HUES64 (cell line): ENCODE measurements around the gene PPP1R13B.
"Not testable (repeated sequence)": the region's sequence is repeated elsewhere in the genome, so short reads cannot be mapped to it uniquely, and the experiment has no call there.

Experiments
- H3K27ac ChIP-seq: 2 replicates; pipeline ENCODE4 v1.7.0; 2013; ENCODE audit warnings: low read depth, low read length, inconsistent platforms
- H3K27me3 ChIP-seq: 2 replicates; pipeline ENCODE4 v1.6.1; 2013; ENCODE audit warnings: mild to moderate bottlenecking, low read length; ENCODE audit not compliant: insufficient read depth
- H3K36me3 ChIP-seq: 2 replicates; pipeline ENCODE4 v1.6.1; 2013; ENCODE audit warnings: mild to moderate bottlenecking, low read length; ENCODE audit not compliant: insufficient read depth
- H3K4me1 ChIP-seq: 2 replicates; pipeline ENCODE4 v1.6.1; 2013; ENCODE audit warnings: mild to moderate bottlenecking, low read length, moderate library complexity; ENCODE audit not compliant: insufficient read depth
- H3K4me3 ChIP-seq: 2 replicates; pipeline ENCODE4 v1.5.1; 2013; ENCODE audit warnings: mild to moderate bottlenecking, low read length, moderate library complexity
- H3K9ac ChIP-seq: 2 replicates; pipeline ENCODE4 v1.6.1; 2013; ENCODE audit warnings: mild to moderate bottlenecking, low read depth, low read length
- H3K9me3 ChIP-seq: 2 replicates; pipeline ENCODE4 v1.6.1; 2013; ENCODE audit warnings: low read depth, low read length; ENCODE audit not compliant: insufficient read depth
- WGBS: fragments of 150-250, 120-280 bp; methylation state at CpG from one replicate; pipeline ENCODE4 v1.1.7; 2013; ENCODE audit warnings: missing lambda C conversion rate; 5-methylcytosine and 5-hydroxymethylcytosine counted together

PPP1R13B gene

GRCh38 chr14:103691655-103692054 is 155.7 kb downstream of the PPP1R13B start:
- WGBS, result 90% methylated on average over 5 of the region's 5 CpGs
- not testable (repeated sequence) for H3K27me3 ChIP-seq, H3K27ac ChIP-seq, H3K4me3 ChIP-seq, H3K9ac ChIP-seq, H3K4me1 ChIP-seq, H3K9me3 ChIP-seq
- H3K36me3 ChIP-seq, result peaks cover 77% of the 10 kb centered on the region

- no peaks in the 10 kb centered on the region for H3K4me1 ChIP-seq
- H3K36me3 ChIP-seq, result peaks cover 82% of the 10 kb centered on the region
- 94% methylated on average over 8 of the region's 8 CpGs for WGBS
- no peak overlapping the region for H3K4me3 ChIP-seq
- no peaks in the 10 kb centered on the region for H3K9me3 ChIP-seq
- no peaks in the 10 kb centered on the region for H3K27me3 ChIP-seq
- no peak overlapping the region for H3K9ac ChIP-seq
- no peak overlapping the region for H3K27ac ChIP-seq
These were observed 157.0 kb downstream of the PPP1R13B start for GRCh38 chr14:103690332-103690731.

GRCh38 chr14:103688906-103689902 is 158.2 kb downstream of the PPP1R13B start:
- Histone ChIP-seq H3K9me3 (no peaks in the 10 kb centered on the region), H3K36me3 (peaks cover 86% of the 10 kb centered on the region), H3K27me3 (no peaks in the 10 kb centered on the region), H3K27ac (no peak overlapping the region), H3K4me1 (no peaks in the 10 kb centered on the region), H3K4me3 (no peak overlapping the region), H3K9ac (no peak overlapping the region)
- WGBS, result 89% methylated on average over 16 of the region's 16 CpGs

GRCh38 chr14:103688441-103688840 is 158.9 kb downstream of the PPP1R13B start:
- no peaks in the 10 kb centered on the region for H3K27me3 ChIP-seq
- 97% methylated on average over 5 of the region's 5 CpGs for WGBS
- no peak overlapping the region for H3K9ac ChIP-seq
- no peak overlapping the region for H3K4me3 ChIP-seq
- H3K27ac ChIP-seq, result no peak overlapping the region
- no peaks in the 10 kb centered on the region for H3K4me1 ChIP-seq
- H3K9me3 ChIP-seq, result no peaks in the 10 kb centered on the region
- H3K36me3 ChIP-seq, result peaks cover 84% of the 10 kb centered on the region

- Histone ChIP-seq H3K9me3 (no peaks in the 10 kb centered on the region), H3K27me3 (no peaks in the 10 kb centered on the region), H3K9ac (no peak overlapping the region), H3K4me3 (no peak overlapping the region), H3K36me3 (peaks cover 84% of the 10 kb centered on the region), H3K4me1 (no peaks in the 10 kb centered on the region), H3K27ac (no peak overlapping the region)
- 97% methylated on average over 4 of the region's 4 CpGs for WGBS
These were observed 159.7 kb downstream of the PPP1R13B start for GRCh38 chr14:103687712-103688111.

GRCh38 chr14:103686831-103687485 is 160.4 kb downstream of the PPP1R13B start:
- H3K4me3 ChIP-seq, result no peak overlapping the region
- H3K9ac ChIP-seq, result no peak overlapping the region
- WGBS, result 94% methylated on average over 19 of the region's 19 CpGs
- H3K4me1 ChIP-seq, result no peaks in the 10 kb centered on the region
- peaks cover 83% of the 10 kb centered on the region for H3K36me3 ChIP-seq
- H3K27ac ChIP-seq, result no peak overlapping the region
- H3K9me3 ChIP-seq, result no peaks in the 10 kb centered on the region
- H3K27me3 ChIP-seq, result no peaks in the 10 kb centered on the region

- H3K36me3 ChIP-seq, result peaks cover 89% of the 10 kb centered on the region
- H3K9ac ChIP-seq, result no peak overlapping the region
- WGBS, result 95% methylated on average over 22 of the region's 23 CpGs
- no peaks in the 10 kb centered on the region for H3K9me3 ChIP-seq
- H3K4me1 ChIP-seq, result no peaks in the 10 kb centered on the region
- H3K4me3 ChIP-seq, result no peak overlapping the region
- H3K27me3 ChIP-seq, result no peaks in the 10 kb centered on the region
- no peak overlapping the region for H3K27ac ChIP-seq
These were observed 161.8 kb downstream of the PPP1R13B start for GRCh38 chr14:103685276-103686211.

- Histone ChIP-seq H3K4me3 (no peak overlapping the region), H3K27ac (no peak overlapping the region), H3K27me3 (no peaks in the 10 kb centered on the region), H3K9me3 (no peaks in the 10 kb centered on the region), H3K9ac (no peak overlapping the region), H3K4me1 (no peaks in the 10 kb centered on the region), H3K36me3 (peaks cover 90% of the 10 kb centered on the region)
- 96% methylated on average over 15 of the region's 15 CpGs for WGBS
These were observed 162.5 kb downstream of the PPP1R13B start for GRCh38 chr14:103684871-103685270.

GRCh38 chr14:103684471-103684870 is 162.9 kb downstream of the PPP1R13B start:
- H3K9me3 ChIP-seq, result no peaks in the 10 kb centered on the region
- H3K36me3 ChIP-seq, result peaks cover 92% of the 10 kb centered on the region
- no peak overlapping the region for H3K27ac ChIP-seq
- no peak overlapping the region for H3K9ac ChIP-seq
- no peak overlapping the region for H3K4me3 ChIP-seq
- 94% methylated on average over 6 of the region's 6 CpGs for WGBS
- no peaks in the 10 kb centered on the region for H3K27me3 ChIP-seq
- H3K4me1 ChIP-seq, result no peaks in the 10 kb centered on the region
